ENCODE data around the gene CCDC141.
"Not testable (repeated sequence)": the region's sequence is repeated elsewhere in the genome, so short reads cannot be mapped to it uniquely, and the experiment has no call there.

CCDC141 gene

DNA sequence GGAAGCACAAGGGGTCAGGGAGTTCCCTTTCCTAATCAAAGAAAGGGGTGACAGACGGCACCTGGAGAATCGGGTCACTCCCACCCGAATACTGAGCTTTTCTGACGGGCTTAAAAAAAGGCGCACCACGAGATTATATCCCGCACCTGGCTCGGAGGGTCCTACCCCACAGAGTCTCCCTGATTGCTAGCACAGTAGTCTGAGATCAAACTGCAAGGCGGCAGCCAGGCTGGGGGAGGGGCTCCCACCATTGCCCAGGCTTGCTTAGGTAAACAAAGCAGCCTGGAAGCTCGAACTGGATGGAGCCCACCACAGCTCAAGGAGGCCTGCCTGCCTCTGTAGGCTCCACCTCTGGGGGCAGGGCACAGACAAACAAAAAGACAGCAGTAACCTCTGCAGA is 67.3 kb downstream of the CCDC141 start:
- DNase-seq (ENCODE audit: low spot score); FAIRE-seq: not testable (repeated sequence)

DNA sequence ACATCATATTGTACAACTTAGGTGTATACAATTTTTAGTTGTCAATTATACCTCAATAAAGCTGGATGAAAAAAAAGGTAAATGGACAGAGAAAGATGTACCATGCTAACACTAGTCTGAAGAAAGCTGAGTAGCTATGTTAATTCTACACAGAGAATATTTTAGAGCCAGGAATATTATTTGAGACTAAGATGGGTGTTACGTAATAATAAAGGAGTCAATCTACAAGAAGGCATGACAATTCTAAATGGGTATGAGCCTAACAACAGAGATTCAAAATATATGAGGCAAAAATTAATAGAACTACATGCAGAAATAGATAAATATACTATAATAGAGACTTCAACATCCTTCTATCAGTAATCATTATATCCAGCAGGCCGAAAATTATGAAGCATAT is 69.1 kb downstream of the CCDC141 start:
- FAIRE-seq, result no peak

GRCh38 chr2:178978667-178979066 is 71.3 kb downstream of the CCDC141 start:
- FAIRE-seq (no peak), DNase-seq (ENCODE audit: low spot score) (no peak)

More for the DNA sequence above, 69.1 kb downstream of the CCDC141 start:
- DNase-seq (ENCODE audit: low spot score), result no peak

DNA sequence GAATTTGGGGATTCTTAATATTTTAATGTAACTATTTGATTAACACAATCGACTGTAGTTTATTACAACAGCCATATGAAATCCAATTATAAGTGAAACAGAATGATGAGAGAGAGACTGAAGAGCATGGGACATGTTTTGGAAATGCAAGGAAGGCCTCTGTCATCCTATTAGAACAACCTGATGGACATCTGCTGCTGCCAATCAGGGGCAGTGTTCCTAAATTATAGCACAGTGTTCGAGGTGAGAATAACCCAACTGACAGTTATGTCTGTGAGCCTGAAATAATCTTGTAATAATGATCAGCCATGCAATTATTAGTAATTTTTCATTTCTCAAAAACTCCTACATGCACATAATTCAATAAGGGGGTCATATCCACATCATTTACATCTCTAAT is 73.6 kb downstream of the CCDC141 start:
- FAIRE-seq (no peak), DNase-seq (ENCODE audit: low spot score) (no peak)

DNA sequence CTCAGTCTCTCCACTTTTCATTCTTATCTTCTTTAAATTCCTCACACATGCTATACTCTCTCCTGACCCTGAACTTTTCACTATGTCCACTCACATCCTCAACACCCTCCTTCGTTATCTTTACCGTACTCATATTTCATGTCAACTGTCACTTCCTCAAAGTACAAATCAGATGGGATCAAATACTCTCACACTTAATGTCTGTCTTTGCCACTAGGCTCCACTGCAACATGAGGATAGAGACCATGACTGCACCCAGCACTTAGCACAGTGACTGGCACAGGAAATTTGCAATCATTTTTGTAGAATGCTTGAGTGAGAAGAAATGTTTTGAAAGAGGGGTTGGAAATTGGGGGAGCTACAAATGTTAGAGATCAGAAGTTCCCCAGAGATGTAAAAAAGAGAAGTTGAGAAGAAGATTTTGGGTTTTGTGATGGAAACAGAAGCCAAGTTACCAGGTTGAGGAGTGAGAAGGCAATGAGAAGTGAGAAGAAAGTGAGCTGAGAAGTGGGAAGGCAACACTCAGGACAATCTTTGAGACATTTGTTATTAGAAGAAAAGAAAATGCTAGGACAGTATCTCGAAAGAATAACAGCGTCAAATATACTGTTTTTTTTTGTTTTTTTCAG is 87.0 kb downstream of the CCDC141 start:
- DNase-seq (ENCODE audit: low spot score) (no peak), FAIRE-seq (no peak)

DNA sequence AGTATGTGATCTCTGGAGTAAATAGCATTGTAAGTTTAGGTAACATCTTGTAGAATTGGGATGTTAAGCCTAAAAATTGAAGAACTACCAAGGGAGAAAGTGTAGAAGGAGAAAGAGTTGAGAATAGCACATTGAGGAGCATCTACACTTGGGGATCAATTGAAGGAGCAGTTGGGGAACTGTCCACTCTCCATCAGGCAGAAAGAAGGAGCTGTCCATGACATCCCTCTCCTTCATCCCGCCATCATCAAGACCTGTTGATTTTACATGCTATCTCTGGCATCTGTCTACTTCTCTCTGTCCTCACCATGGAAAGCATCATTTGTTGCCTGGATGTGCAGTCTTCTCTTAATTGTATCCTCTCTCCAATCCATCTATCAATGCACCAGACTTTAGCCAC is 87.8 kb downstream of the CCDC141 start:
- no peak for FAIRE-seq
- no peak for DNase-seq (ENCODE audit: low spot score)

GRCh38 chr2:178954049-178954448 is 95.9 kb downstream of the CCDC141 start:
- FAIRE-seq (no peak), DNase-seq (ENCODE audit: low spot score) (no peak)

GRCh38 chr2:178951266-178952006 is 98.5 kb downstream of the CCDC141 start:
- FAIRE-seq, result no peak
- DNase-seq (ENCODE audit: low spot score), result no peak

DNA sequence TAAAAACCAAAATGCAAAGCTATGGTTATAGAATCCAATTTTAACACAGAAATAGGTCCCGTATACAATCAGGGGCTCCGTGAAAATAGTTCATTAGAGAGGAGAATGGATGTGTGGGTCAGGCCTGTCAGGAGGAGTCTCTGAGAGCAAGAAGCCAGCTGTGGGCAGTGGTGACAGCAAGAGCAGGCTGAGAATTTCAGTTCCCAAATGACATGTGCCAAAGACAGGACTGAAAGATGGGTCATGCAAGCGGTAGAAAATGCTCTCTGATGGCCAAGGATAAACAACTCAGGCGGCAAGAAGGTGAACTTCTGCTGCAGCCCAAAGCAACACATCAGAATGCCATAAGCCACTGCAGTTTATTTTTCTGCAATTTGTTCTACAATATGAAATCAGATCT is 100.4 kb downstream of the CCDC141 start:
- FAIRE-seq, result no peak

GRCh38 chr2:178949151-178949550 is 100.8 kb downstream of the CCDC141 start:
- DNase-seq (ENCODE audit: low spot score), result no peak
- FAIRE-seq, result no peak

More for the DNA sequence above, 100.4 kb downstream of the CCDC141 start:
- DNase-seq (ENCODE audit: low spot score), result no peak

DNA sequence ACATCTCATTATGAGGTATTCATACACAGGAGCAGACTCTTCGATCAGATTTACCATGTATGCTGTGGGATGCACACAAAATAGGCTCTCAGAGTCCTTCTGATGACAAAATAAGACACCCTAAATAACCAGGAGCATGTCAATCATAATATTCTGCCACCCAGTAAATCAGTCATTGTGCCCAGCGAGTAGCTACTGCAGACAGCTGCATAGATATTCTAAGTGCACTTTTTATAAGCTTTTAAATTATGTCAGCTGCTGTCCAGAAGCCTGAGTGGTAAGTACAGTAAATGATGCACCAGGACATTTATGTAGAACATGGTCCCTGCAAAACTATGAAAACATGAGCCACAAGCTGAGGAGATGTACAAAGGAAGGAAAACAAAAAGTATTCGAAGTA is 102.9 kb downstream of the CCDC141 start:
- DNase-seq (ENCODE audit: low spot score) (no peak), FAIRE-seq (no peak)

DNA sequence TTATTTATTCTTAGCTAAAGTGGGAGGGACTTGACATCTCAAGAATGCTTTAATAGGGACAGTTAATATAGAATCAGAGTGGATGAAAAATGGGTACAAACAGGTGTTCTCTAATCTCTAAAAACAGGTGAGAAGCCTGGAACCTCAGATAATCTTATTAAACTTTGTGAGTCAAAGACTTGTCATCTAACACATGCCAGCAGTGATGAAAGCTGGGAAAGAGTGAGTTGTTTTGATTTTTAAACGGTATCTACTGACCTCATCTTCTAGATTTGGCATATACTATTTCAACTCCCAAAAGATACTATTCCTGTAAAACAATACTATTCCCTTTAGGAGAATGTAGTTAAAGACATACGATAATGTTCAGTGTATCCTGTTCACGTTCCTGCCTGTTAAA is 103.4 kb downstream of the CCDC141 start:
- DNase-seq (ENCODE audit: low spot score), result no peak
- no peak for FAIRE-seq

DNA sequence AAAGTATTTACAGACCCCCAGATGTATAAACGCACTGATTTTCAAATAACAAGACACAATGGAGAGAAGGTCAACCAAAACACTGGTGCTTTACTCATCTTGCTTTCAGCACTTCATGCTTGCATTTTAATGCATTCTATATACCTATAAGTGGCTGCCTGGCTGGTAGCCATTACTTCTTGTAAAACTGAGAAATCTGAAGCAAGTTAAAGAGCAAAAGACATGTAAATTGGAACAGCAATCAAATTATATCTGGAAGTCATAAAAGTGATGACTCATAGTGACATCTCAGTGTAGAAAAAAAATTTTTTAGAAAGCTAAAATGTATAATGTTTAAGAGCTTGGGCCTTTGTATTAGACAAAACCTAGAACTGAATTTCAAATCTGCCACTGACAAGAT is 106.2 kb downstream of the CCDC141 start:
- DNase-seq (ENCODE audit: low spot score) (no peak), FAIRE-seq (no peak)

DNA sequence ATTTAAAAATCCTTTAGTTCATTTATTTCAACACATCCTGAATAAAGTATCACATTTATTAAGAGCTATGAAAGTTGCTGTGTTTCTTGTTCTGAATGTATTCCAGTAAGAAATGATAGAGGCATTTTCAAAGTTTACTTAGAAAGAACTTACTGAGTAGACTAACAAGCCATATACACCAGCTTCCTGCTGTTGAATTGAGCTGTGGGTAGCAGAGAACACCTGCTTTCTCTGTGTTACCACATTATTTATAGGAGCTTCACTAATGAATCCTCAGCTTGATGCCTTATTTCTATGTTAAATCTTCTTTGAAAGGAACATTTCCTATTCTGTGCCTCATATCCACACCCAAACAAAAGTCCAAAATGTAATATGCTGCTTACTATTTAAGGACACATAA is 115.4 kb downstream of the CCDC141 start:
- DNase-seq (ENCODE audit: low spot score), result no peak
- FAIRE-seq, result no peak

GRCh38 chr2:178933493-178933892 is 116.4 kb downstream of the CCDC141 start:
- no peak for FAIRE-seq
- DNase-seq (ENCODE audit: low spot score), result no peak

DNA sequence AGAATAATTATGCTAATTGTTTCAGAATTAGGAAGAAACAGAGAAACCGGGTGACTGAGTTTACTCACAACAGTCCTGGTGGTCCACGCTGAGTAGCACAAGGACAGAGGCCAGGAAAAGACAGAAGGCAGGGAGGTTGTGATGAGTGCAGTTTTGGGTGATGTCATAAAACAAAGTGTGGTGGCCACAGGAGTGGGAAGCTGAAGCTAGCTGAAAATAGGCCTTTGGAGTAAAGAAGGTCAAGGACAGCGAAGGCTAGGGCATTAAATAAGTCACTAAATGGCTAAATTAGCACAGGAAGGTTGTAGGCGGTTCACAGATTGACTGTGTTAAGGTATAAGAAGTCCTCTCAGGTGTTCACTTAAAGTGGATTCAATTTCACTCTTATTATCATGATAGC is 121.9 kb downstream of the CCDC141 start:
- DNase-seq (ENCODE audit: low spot score) (no peak), FAIRE-seq (no peak)

- no peak for DNase-seq (ENCODE audit: low spot score)
- no peak for FAIRE-seq
These were observed 122.8 kb downstream of the CCDC141 start for GRCh38 chr2:178927173-178927572.

DNA sequence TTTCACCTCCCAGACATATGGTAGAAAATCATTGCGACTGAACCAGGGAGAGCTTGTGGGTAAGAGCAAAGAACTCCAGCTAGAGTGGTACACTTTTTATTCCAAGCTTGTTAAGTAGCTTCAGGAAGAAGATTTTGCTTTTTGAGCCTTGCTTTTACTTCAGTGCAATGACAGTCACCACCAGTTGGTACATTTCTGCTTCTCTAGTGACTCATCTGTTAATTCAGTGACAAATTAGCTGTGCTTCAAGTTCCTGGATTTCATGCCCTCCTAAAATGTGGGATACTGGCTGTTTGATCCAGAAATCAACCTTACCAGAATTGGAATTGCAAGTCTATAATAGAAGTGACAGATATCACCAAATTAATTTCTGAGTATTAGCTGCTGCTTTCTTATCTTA is 125.1 kb downstream of the CCDC141 start:
- no peak for FAIRE-seq
- no peak for DNase-seq (ENCODE audit: low spot score)

- no peak for DNase-seq (ENCODE audit: low spot score)
- FAIRE-seq, result no peak
These were observed 126.4 kb downstream of the CCDC141 start for GRCh38 chr2:178923546-178923945.

DNA sequence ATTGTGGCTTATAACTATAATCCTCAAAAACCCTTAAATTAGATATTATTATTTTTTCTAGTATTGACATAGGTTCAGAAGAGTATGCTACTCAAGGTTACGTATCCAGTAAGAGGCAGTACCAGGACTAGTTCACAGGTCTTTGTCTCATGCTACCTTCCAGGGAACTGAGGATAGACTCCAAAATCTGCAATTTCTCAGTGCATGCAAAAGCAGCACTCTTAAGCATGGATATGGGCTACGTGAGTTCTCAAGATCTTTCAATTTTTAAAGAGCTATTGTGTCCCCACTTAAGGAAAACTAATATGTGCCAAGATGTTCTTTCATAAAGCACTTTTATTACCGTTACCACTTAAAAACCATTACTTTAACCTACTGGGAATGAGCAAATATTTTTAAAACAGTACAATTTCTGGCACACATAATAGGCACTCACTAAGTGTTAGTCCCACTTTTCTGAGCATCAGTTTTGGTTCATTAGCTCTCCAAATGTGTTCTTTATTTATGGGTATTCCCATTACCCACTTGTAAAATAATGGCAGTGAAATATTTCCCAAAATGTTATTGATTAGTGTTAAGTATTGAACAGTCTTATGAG is 128.9 kb downstream of the CCDC141 start:
- no peak for DNase-seq (ENCODE audit: low spot score)
- FAIRE-seq, result no peak

- FAIRE-seq (no peak), DNase-seq (ENCODE audit: low spot score) (no peak)
These were observed 132.4 kb downstream of the CCDC141 start for GRCh38 chr2:178917555-178917954.

DNA sequence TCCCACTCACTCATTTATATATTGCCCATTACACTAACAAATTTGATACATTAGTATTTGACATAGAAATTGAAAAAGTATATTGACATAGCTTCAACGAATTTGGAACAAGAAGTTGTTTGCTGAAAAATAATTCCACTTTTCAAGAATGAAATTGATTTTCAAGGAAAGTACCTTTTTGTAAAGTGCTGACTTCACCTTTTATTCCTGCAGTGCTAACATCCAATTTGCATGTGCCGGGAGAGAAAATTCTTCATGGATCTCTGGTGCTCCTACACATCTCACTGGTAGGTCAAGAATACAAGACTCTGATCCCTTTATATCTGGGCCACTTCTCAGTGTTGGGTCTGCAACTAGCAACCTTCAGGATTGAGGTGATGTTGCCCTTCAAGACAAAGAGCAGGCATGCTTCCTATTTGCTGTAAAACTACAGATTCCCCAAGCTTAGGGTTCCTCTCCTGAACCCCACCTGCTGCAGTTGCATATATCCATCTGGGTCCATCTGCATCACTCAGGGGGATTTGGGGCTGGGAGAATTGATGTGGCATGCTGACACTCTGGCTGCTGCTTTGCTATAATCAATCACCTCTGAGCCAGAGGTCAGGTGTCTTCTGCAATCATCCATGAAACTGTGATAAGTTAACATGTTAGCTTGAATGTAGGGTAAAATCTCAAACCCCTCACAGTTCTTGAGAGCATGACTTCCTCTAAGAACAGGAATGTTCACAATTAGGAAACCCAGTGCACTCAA is 134.3 kb downstream of the CCDC141 start:
- DNase-seq (ENCODE audit: low spot score) (no peak), FAIRE-seq (no peak)
